ENCODE data around the gene TMEM88.

Gene TMEM88

DNA sequence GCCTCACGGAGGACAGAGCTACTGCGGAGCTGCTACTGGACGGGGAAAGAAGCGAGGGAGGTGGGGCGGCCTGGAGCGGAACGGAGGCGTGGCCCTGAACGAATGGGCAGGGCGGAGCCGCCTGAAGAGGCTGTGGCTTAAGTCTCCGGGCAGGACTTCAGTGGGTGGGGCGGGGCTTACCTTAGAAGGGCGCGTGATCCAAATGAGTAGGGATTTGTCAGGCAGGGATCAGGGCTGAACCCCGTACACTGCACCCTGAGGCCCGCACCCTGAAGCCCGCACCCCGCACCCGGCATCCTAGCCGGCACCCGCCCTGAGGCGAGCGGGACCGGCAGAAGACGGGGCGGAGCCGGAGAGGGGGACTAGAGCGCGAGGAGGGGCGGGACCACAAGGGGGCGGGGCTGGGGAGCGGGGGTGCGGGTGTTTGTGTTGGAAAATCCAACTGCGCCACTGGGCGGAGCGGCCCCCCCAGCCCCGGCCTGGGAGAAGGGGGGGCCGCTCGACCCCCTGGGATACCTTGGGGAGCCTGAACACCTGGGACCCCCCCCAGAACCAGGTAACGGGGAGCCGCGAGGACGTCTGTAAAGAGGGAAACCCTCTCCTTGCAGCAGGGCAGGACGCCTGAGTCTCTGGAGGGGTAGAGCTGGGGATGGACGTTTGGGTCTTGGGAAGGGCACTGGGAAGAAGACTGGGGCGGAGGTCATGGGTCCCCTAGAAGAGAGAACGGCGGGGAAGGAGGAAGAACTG lies 20.9 kb upstream of the TMEM88 start, which contains the start of gene KDM6B:
KDM6B (plus strand) TSS at position 423 of the 747 bp plus-strand sequence. CDS start 11,338 bp downstream, outside the sequence.
- FAIRE-seq, result no peak

DNA sequence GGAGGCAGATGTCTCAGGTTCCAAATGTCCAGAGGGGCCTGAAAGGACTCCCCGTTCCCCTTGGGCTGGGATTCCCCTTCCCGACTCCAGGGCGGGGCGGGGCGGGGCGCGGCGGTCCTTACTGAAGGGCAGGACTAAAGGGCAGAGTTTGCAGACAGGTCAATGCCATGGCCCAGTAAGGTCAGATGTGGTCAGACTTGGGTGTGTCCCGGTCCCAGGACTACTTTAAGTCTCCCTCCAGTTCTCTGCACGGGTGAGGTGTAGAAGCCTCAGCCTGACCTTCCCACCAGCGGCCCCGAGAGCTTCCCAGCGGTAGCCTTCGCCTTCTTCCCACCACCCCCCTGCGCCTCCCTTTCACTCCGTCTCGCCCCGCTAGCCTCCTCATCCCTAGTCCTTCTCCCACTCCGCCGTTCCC lies 20.3 kb upstream of the TMEM88 start:
- FAIRE-seq, result no peak

DNA sequence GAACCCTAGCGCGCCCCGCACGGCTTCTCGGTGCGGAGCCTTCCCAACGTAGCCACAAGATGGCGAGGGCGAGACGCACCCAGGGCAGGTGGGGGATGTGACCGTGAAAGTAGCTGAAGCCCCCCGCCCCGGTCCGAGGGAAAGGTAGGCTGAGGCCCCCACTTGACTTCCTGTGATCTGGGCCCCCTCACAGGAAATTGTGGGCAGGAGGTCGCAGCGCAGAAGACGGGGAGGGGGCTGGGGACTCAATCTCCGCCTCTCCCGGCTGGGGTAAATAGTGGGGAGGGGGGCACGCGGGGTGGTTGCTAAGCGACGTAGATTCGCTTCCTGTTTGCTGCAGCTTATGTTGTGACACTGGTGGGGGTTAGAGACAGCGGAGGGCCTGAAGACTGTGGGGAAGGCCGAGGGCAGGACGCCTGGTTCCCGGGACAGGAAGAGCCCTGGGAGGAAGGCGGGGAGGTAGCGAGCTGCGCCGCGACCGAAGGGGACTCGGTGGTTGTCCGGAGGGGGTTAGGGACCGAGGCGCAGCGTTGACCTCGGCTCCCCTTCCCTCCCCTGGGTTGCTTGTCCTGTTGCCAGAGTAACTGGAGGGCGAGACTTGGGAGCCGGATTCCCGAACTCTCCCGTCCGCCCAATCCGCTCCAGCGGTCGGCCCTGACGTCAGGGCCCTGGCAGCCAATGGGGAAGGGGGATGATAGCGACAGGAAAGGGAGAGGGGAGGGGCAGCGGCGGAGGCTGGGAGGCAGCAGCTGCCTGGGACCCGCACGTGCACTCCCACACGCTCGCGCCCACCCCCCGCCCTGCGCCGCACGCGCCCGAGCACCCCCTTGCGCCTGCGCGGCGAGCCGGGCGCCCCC lies 19.7 kb upstream of the TMEM88 start:
- peak; percentile 55 for FAIRE-seq

DNA sequence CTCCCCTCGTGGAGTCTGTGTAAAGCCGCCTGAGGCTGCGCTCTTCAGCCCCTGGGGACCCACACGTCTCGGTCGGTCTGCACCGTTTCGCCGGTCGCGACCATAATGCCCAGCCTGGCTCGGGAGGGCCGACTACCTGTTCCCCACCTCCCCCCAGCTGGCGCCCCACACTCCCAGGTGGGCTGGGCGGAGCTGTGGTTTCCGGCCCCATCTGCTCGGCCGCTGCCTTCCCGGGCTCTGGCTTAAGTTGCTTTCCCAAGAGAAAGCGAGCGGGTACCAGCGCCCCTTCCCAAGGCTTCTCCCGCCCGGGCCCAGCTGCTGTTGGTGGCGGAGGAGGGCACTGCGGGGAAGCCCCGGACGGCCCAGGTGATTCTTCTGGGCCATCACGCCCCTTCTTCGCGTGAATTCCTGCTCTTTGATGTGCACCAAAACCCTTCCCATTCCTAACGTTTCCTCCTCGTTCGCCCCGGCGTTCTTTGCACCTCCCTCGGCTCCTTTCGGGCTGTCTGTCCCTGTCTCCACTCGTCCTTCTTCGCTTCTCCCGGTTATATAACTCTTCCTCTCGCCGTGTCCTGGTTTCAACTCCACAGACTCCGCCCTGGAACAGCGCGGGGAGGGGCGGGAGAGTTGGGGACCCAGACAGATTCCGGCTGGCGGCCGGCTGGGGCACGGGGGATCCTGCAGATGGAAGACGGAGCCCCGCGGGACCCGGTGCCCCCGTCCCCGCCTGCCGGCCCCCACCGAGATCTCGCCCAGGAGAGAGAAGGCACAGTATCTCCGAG lies 18.9 kb upstream of the TMEM88 start:
- FAIRE-seq, result no peak

DNA sequence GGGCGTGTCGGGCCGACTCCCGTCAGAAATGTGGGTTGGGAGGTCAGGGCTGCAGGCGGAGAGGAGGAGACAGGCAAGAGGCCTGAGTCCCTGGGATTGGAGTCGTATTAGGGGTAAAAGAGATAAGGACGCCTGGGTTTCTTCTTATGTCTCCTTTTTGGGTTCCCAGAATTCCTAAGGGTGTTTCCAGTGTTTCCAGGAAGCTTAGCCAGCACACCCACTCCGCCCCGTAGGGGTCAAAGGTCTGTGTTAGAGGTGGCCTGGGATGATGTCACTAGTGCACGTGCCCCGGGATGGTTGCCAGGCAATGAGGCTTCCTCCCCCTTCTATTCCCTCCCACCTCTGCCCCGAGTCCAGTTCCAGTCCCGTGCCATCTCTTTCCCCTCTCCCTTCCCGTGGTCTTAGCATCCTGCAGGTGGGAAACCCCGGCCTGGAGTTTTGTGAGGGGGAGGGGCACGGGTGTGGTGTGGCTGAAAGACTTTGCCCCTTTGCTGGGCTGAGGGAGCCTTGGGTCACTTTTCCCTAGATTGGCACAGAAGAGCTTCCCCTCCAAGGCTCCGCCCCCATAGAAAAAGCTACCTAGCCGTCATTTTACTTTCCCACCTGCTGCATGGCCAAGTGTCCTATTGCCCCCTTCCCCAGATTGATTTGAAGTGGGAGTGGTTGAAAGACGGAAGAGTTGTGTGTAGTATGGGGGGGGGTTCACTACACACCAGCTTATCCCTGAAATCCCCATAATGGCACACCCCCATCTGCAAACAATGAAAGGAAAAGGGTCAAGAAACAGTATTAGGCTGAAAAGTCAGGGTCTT lies 18.1 kb upstream of the TMEM88 start:
- no peak for FAIRE-seq

DNA sequence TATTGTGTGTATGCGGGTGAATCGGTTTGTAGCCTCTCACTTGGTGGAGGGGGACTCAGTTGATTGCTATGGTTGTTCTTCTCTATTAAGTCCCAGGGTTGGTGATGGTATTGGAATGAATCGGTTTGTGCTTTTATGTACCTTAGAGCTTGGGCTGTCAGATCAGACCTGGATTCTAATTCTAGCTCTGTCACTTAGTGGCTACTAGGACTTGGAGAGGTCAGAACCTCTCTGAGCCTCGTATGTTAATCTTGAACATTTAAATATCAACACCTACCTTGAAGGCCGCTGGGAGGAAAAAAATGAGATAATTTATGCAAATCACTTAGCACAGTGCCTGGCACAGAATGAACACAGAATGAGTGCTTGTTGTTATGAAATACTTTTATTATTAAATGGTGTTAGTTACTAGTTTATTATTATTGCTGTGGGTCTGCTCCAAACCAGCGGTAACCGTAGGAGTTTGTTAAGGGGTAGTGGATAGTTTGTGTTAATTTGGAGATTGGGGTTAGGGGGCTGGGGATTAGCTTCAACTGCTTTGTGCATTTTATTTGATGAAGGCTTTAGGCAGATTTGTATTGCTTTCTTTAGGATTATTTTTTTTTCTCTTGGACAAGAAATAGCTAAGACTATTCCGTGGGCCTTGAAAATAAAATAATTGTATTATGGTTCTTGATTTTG lies 17.3 kb upstream of the TMEM88 start:
- no peak for FAIRE-seq

DNA sequence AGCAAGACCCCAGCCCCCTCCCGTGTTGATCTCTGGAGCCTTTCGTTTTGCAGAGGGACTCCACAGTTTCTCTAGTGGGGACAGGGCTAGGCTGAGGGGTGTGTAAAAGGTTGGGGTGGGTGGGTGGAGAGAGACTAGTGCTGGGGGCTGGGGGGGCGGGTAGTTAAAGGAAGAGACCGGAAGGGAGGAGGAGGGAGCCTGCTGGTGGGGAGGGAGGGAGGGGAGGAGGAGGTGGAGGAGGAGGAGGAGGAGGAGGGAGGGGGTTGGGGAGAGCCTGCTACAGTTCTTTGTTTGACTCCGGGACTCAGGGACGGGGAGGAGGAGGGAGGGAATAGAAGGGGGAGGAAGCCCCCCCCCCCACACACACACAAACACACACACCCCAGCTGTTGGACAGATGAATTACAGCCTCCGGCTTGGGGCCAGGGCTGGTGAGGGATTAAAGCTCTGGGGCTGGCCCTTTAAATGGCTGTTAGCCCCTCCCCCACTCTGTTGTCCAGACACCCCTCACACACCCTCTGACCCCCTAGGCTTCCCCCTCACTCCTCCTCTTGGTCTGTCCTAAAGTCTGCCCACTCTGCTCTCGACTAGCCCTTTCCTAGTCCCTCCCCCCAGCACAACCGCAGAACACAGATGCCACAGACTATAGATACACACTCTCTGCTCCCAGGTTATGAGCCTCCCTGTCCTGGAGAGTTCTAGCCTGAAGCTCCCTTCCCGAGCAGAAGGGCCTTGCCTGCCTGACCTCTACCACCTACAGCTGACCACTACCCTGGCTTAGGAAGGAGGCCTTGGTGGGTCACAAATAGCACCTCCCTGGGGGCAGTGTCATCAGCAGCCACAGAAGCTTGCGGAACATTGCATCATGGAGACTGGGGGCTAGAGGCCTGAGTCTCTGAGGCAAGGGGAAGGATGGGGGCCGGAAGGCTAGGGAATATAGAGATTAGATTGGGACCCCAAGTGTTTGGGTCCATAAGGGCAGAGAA lies 16.5 kb upstream of the TMEM88 start:
- FAIRE-seq, result no peak

DNA sequence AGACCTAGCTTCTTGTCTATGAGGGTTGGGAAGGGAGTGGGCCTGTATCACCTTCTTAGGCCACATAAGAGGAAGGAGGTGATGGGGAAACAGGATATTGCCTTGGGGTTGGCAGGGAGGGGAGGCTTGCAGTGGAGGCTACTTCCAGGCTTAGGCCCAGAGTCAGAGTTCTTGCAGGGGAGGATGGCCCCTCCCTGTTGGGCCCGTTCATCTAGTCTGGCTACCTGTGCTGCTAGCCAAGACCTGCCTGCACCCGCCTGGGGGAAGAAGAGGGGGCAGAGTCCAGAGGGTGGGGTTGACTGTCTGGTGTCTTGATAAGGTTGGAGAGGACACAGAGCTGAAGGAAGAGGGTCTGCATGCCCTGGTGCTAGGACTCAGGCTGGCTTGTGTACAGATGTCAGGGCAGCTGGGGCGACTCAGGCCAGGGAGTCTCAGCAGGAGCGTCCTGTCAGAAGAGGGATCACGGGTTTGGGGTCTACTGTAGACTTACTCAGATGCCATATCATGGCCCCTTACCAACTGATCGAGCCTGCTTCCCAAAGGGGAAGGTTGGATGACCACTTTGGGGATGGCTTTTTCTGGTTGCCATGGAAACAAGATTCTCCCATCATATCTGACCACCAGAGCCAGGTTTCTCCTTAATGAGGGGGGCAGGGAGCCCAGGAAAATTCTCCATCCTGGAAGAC lies 15.5 kb upstream of the TMEM88 start:
- FAIRE-seq, result no peak

DNA sequence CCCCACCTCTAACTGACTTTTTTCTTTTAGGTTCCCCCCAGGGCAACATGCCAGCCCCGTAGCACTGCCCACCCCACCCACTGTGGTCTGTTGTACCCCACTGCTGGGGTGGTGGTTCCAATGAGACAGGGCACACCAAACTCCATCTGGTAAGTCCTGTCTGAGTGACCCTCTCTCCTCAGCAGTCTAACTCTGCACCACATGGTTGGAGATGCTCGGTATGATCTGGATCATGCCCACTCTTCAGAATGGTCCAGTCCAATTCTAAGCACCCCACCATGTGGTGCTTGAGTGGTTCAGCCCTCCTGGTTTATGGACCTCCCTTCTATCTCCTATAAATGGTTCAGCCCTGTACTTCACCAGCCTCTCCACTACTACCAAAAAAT lies 15.0 kb upstream of the TMEM88 start:
- FAIRE-seq, result no peak

DNA sequence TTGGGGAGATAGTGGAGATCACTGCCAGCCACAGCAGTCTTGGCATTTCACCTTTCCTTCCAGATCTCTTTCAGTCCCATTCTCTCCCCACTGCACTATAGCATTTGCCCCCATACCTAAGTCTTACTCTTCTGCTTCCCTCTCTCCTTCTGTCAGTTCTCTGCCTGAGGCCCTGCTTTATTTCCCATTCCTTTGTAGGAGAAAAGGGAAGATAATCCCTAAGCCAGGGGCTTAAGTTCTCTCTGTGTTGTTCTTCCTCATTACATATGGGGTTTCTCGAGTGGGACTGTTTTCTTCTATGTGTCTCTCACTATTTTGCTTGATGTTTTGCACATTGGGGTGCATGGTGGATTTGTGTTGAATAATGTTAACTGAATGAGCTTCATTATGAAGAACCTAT lies 14.4 kb upstream of the TMEM88 start:
- FAIRE-seq, result no peak

DNA sequence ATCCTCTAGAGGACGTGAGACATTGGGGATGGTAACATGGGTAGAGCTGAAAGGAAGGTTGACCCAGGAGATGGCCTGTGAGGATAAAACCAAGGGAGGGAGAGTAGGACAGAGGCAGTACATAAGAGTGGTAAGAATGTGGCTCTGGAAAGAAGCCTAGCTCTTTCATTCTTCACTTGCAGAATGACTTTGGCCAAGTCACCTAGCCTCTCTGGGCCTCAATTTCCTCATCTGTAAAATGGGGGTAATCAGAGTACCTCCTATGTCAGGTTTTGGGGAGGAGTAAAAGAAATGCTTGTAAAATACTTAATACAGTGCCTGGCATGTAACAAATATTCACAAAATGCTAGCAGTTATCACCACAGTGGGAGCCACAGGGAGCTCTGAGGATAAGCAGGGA lies 14.0 kb upstream of the TMEM88 start:
- no peak for FAIRE-seq

DNA sequence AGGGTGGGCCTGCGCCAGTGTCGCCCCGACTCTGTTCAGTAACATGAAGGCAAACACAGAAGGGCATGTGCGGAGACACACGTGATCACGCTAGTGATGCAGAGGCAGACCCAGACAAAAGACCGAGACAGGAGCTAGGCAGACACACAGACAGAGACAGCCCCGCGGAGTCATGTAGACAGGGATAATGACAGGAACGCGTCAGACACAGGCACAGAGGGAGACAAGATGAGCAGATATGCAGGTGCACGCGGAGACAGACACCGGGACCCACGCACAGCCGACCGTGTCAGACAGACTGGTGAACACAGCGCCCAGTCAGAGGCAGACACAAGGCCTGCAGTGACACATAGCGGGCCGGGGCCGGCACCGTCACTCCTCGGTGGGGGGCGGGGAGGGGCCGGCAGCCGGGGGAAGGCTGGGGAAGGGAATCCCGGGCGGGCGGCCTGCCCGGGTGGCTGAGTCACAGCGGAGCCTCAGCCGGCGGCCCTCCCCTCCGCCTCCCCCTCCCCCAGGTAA lies 13.4 kb upstream of the TMEM88 start:
- FAIRE-seq, result no peak

DNA sequence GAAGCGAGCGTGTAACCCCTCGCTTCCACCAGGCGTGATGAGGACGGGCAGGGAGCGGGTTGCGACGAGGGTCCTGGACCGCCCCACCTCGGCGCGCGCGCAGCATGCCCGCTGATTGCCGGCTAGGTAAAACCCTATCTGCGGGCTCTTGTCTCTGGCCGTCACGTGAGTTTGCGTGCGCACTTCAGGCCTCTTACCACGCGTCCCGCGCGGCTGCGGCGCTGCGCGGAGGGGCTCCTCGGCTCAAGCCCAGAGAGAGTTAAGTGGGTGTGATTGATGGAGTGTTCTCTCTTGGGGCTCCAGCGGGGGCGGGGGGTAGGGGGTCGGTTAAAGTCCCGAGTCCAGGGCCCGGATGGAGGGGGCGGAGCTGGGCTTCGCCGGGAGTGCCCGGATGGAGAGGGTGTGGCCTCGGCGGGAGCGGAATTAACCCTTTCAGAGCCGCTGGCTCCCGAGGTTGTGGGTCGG lies 12.9 kb upstream of the TMEM88 start:
- FAIRE-seq, result no peak

DNA sequence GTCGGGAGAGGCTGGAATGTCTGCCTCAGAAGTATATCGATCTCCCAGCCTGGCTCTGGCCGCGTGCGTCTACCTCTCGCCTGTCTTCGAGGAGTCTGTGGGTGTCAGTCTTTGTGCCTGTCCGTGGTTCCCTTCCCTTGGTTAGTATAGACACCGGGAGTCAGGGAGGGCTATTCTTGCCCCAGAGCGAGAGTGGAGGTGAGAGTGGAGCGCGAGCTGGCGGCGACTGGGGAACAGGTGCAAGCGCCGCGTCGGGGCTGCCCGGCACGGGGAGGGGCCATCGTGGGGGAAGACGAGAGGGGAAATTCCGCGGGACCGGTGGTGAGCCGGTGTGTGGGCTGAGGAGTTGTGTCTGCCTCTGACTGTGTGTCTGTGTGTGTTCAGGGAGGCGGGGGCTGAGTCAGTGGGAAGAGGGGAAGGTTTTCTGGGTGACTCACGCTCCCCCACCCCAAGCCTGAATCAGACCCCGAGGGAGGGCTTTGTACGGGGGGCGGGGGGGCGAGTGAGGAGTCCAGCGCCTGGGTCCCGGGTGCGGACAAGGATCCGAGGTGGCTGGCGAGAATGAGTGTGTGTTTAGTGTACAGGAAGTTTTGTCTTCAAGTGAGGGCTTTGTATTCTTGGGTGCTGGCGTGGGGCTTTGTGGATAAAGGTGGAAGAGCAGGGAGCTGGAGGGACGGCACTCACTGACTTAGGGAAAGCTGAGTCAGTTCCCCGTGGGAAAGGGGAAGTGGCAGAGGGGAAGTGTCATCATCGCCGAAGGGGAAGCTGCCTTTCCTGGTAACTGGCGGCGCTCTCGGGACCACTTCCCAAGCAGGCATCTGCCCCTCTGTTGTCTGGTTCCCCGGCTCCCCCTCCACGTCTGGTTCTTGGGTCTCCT lies 12.2 kb upstream of the TMEM88 start:
- FAIRE-seq, result no peak

DNA sequence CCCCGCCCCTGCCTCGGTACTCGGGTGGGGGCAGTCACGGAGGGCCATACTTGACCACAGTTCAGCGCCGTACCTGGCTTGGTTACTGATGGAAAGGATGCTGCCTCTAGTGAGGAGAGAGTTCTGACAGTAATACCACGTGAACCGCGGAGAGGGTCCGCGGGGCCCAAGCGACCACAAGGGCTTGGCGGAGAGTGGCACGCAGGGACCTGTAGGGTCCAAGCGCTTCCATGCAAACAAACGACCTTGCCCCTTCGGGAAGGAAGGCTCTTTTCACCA lies 11.7 kb upstream of the TMEM88 start:
- FAIRE-seq, result no peak

DNA sequence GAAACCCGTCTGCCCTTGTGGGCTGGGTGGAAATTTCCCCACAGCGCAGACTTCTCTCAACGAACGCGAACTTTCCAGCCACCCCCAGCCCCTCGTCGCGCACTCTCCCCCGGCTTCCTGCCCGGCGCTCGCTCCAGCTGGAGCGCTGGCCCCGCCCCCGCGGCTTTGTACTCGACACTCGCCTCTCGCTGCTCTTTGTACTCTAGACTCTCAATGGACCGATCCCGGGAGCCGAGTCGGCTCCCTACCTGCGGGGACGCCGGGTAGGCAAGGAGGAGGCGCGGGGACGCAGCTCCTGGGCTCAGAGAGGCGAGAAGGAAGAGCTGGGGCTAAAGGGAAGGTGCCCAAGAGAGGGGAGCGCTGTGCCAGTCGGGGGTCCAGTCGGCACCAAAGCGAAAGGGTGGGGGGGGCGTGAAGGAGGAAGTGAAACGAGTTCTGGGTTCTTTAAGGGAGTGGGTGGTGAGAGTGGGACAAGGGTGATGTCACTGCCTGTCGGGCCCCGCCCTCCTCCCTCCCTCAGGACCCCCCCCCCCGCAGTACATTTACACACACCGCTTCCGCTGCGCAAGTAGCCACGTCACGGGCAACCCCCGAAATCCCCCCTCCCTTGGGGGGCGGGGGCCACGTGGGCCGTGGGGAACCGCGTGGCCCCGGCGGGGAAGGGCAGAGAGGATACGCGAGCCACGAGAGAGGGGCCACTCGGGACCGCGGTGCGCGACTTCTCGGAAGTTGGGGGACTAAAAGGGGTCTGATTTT lies 11.2 kb upstream of the TMEM88 start:
- FAIRE-seq, result no peak

DNA sequence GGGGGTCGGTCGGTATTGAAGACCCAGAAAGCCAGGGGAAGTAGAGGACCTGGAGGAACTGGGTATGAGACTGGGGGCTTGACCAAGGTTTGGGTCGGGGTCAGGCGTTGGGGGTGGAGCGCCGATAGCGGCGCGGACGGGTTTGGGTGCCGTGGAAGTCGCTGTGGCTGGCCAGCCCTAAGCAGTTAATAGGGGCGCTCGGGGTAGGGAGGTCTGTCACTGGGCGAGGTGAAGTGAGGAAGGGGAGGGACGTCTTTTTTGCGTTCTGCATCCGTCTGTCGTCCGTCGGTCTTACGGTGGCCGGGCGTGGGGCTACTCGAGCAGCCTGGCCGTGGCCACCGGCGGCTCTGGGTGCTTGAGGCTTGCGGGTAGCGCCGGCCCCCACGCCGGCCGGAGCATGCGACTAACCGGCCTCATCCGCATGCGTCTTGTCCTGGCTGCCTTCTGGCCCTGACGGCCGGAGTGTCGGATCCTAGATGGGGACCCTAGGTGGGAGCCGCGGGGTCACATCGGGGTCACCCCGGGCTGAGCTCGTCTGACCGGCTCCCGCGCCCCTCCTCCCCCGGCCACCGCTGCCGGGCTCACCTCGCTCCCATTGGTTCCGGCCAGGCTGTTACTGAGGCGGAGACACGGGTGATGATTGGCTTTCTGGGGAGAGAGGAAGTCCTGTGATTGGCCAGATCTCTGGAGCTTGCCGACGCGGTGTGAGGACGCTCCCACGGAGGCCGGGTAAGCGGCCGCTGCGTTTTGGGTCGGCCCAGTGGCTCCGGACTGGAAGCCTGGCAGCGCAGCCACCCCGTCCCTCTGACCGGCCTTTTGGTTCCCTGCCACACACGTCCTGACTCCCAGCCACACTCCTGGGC lies 10.3 kb upstream of the TMEM88 start:
- peak; percentile 79 for FAIRE-seq

Measured in islet of Langerhans (tissue), 1 donor.